Articular chondrocyte of knee joint (primary cell): Measurements from ENCODE around the gene CD44. TPM values are rescaled to one million over a fixed set of nuclear protein-coding genes. Genes with fewer than 3 reads are reported as not detected.

Experiments
- total RNA-seq: library from RNA; depleted of rRNA; stranded (reverse); fragments of >200 nt; gene quantifications from 2 replicates; pipeline ENCODE4 v1.2.3, GENCODE V29; 2012

The CD44 gene
- 478 and 541 TPM in 2 replicates for total RNA-seq

GRCh38 chr11:35138943-35139721 lies at the start of gene CD44:
Gene CD44, plus strand, starts transcription at chr11:35139171. Its CDS starts 133 bp downstream, at chr11:35139304.

Other genes starting within 250 kb of the CD44 start
- gene APIP, start 222.8 kb upstream of the CD44 start, total RNA-seq = 22.2 and 22.7 TPM in 2 replicates
- gene PDHX, start 222.6 kb upstream of the CD44 start, total RNA-seq = 33.3 and 46.7 TPM in 2 replicates